GM21360 (cell line): ENCODE results near the gene PKN1.

Experiments used
- ATAC-seq: cut with Tn5 transposase; IDR thresholded peaks from one replicate; pipeline ENCODE4 v1.9.1; 2021; ENCODE audit warnings: mild to moderate bottlenecking, moderate library complexity; ENCODE audit not compliant: unreplicated experiment

The PKN1 gene

GRCh38 chr19:14510311-14511228 lies 77.5 kb downstream of the PKN1 start:
- no peak for ATAC-seq

GRCh38 chr19:14511229-14511593 lies 78.1 kb downstream of the PKN1 start:
- ATAC-seq: no peak

- ATAC-seq: no peak
Observed at GRCh38 chr19:14512406-14512961, 79.4 kb downstream of the PKN1 start.

GRCh38 chr19:14514215-14514863 lies 81.2 kb downstream of the PKN1 start:
- no peak for ATAC-seq

GRCh38 chr19:14515501-14516047 lies 82.5 kb downstream of the PKN1 start:
- ATAC-seq: no peak

GRCh38 chr19:14516048-14516534 lies 83.0 kb downstream of the PKN1 start:
- ATAC-seq: no peak

- ATAC-seq: no peak
Observed at GRCh38 chr19:14516746-14517438, 83.8 kb downstream of the PKN1 start.

- peak; percentile 6 for ATAC-seq
Observed at GRCh38 chr19:14517446-14517839, 84.3 kb downstream of the PKN1 start.

GRCh38 chr19:14517840-14518505 lies 84.9 kb downstream of the PKN1 start, which contains the start of gene DNAJB1:
Gene DNAJB1, minus strand, starts transcription at chr19:14518397. Its CDS starts 48 bp downstream, at chr19:14518349.
- peak; percentile 54 for ATAC-seq

- ATAC-seq: no peak
Observed at GRCh38 chr19:14519245-14519859, 86.2 kb downstream of the PKN1 start.

- no peak for ATAC-seq
Observed at GRCh38 chr19:14519860-14520407, 86.8 kb downstream of the PKN1 start.

- no peak for ATAC-seq
Observed at GRCh38 chr19:14520543-14520942, 87.4 kb downstream of the PKN1 start.
